Lower lobe of right lung (tissue), 2 donors: ENCODE data around the gene FOXN1. TPM values are rescaled to one million over a fixed set of nuclear protein-coding genes. Genes with fewer than 3 reads are reported as not detected.

Experiments used
- ATAC-seq, 2 donors: fragments of 200-7000 bp; cut with Tn5 transposase; one replicate each; pipeline ENCODE4 v1.9.1; 2020 to 2022; ENCODE audit warnings: mild to moderate bottlenecking in 2 of 2, moderate library complexity in 2 of 2
- DNase-seq: peaks from one replicate; pipeline ENCODE4 v3.0.0-alpha.2; 2020
- H3K27ac ChIP-seq: fragments of 200-600 bp; one replicate; pipeline ENCODE4 v1.8.0; 2022
- H3K27me3 ChIP-seq: fragments of 200-600 bp; one replicate; pipeline ENCODE4 v1.8.0; 2022; ENCODE audit warnings: low read depth
- H3K36me3 ChIP-seq: fragments of 200-600 bp; one replicate; pipeline ENCODE4 v1.8.0; 2022; ENCODE audit warnings: mild to moderate bottlenecking
- H3K4me1 ChIP-seq: fragments of 200-600 bp; one replicate; pipeline ENCODE4 v1.8.0; 2022
- H3K4me3 ChIP-seq: fragments of 200-600 bp; one replicate; pipeline ENCODE4 v1.8.0; 2022; ENCODE audit warnings: mild to moderate bottlenecking
- H3K9me3 ChIP-seq: fragments of 200-600 bp; one replicate; pipeline ENCODE4 v1.8.0; 2022
- intact Hi-C: fragments of 100-400 bp; cut with DNase I; formaldehyde crosslinking; loops from one replicate; pipeline ENCODE4 v1.11.0; 2022
- total RNA-seq: library from RNA; stranded (reverse); fragmentation: NEBNext Ultra II Directional; extraction: Animal tissue kit (Norgen Biotek cat#: 25700); gene quantifications from one replicate; pipeline ENCODE4 v1.2.1, GENCODE V29; 2021
- TF ChIP-seq, protein P1 (sequence below): fragments of 200-600 bp; IDR thresholded peaks from one replicate; pipeline ENCODE4 v1.8.0; 2022; ENCODE audit warnings: antibody characterized with exemption, mild to moderate bottlenecking
- donor health status: DM: no; HTN: yes; CAD: no; lungs with severe emphysema.

Gene FOXN1
- total RNA-seq, 1 donor from 2014 or later = 0.15 TPM

DNA sequence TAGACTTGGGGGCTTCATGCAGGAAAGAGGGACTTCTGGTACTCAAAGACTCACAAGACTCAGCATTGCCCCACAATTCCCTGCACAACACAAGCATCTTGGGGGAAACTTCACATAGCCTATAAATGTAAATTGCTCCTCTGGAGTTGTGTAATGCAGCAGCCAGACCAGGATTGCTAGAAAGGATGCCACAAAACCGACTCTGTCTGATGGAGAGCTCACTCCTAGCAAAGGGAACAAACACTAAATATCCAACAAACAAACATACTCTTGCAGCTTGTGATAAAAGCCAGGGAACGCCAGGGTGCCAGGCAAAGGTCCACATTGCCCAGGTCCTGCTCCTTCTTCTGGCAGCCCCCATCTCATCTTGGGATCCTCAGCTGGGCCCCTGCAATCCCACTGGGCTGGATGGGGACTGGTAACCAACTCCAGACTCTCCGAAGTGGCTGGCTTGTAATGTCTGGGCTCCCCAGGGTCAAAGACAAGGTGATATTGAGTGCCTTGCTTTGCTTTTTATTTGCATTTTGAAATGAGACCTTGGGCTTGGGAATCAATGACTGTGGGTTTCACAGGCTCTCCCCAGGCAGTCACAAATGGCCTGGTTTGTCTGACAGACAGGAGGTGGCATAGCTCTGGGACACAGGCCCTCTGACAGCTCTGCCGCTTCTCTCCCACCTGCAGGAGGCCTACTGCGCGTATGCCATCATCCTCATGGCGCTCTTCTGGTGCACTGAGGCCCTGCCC lies 17.4 kb upstream of the FOXN1 start:
- ATAC-seq = no peak
- intact Hi-C loops = no loop called here
- H3K4me1 ChIP-seq = no peaks in the 10 kb centered on the region

DNA sequence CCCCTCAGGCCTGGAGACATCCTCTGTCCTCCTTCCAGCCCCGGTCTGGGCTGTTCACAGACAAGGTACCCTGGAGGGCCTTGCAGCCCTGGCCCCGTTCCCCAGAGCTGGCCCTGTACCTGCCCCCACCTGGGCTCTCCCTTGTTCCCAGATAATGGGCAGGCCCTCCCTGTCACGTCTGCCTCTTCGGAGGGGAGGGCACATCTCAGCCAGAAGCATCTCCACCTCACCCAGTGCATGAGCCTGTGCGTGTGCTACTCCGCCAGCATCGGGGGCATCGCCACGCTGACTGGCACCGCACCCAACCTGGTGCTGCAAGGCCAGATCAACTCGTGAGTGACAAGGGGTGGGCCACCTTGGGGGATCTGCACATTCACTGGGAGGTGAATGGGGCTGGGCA lies 14.9 kb upstream of the FOXN1 start:
- ATAC-seq (no peak), DNase-seq (no peak)
- Histone ChIP-seq H3K27ac (no peak overlapping the region), H3K27me3 (no peaks in the 10 kb centered on the region), H3K36me3 (no peaks in the 10 kb centered on the region), H3K4me1 (no peaks in the 10 kb centered on the region), H3K4me3 (no peak overlapping the region), H3K9me3 (no peaks in the 10 kb centered on the region)
- TF ChIP-seq, protein P1, sequence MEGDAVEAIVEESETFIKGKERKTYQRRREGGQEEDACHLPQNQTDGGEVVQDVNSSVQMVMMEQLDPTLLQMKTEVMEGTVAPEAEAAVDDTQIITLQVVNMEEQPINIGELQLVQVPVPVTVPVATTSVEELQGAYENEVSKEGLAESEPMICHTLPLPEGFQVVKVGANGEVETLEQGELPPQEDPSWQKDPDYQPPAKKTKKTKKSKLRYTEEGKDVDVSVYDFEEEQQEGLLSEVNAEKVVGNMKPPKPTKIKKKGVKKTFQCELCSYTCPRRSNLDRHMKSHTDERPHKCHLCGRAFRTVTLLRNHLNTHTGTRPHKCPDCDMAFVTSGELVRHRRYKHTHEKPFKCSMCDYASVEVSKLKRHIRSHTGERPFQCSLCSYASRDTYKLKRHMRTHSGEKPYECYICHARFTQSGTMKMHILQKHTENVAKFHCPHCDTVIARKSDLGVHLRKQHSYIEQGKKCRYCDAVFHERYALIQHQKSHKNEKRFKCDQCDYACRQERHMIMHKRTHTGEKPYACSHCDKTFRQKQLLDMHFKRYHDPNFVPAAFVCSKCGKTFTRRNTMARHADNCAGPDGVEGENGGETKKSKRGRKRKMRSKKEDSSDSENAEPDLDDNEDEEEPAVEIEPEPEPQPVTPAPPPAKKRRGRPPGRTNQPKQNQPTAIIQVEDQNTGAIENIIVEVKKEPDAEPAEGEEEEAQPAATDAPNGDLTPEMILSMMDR = no peak
- intact Hi-C loops = loop anchor here (10.0 kb wide), 2 partner anchors 54 to 124 kb away; partner anchors contain the start of gene RSKR

More for the DNA sequence above, 17.4 kb upstream of the FOXN1 start:
- no peak for DNase-seq
- Histone ChIP-seq H3K27ac (no peak overlapping the region), H3K27me3 (no peaks in the 10 kb centered on the region), H3K36me3 (no peaks in the 10 kb centered on the region), H3K4me3 (no peak overlapping the region), H3K9me3 (no peaks in the 10 kb centered on the region)
- TF ChIP-seq, protein P1 = no peak

DNA sequence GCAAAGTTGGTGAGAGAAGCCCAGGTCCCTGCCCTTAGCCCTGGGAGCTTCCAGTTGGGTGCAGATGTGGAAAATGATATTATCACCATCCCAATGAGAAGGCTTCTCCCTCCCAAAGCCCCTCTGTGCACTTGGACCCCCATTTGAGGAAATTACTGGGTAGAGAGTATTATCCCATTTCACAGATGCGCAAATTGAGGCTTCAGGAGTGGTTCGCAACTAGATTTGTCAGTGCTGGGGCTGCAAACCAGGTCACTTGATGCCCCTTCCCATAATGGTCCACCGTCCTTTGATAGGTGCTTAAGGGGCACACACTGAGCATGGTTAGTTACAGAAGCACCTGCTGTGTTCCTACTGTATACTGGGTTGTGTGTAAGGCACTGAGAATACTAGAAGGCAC lies 14.3 kb upstream of the FOXN1 start:
- TF ChIP-seq, protein P1 = no peak
- Histone ChIP-seq H3K9me3 (no peaks in the 10 kb centered on the region), H3K4me1 (no peaks in the 10 kb centered on the region), H3K27me3 (no peaks in the 10 kb centered on the region), H3K27ac (no peak overlapping the region), H3K4me3 (no peak overlapping the region), H3K36me3 (no peaks in the 10 kb centered on the region)
- intact Hi-C loops = loop anchor here (10.0 kb wide), 2 partner anchors 53 to 123 kb away; partner anchors contain the start of gene RSKR
- ATAC-seq = no peak
- DNase-seq = no peak

DNA sequence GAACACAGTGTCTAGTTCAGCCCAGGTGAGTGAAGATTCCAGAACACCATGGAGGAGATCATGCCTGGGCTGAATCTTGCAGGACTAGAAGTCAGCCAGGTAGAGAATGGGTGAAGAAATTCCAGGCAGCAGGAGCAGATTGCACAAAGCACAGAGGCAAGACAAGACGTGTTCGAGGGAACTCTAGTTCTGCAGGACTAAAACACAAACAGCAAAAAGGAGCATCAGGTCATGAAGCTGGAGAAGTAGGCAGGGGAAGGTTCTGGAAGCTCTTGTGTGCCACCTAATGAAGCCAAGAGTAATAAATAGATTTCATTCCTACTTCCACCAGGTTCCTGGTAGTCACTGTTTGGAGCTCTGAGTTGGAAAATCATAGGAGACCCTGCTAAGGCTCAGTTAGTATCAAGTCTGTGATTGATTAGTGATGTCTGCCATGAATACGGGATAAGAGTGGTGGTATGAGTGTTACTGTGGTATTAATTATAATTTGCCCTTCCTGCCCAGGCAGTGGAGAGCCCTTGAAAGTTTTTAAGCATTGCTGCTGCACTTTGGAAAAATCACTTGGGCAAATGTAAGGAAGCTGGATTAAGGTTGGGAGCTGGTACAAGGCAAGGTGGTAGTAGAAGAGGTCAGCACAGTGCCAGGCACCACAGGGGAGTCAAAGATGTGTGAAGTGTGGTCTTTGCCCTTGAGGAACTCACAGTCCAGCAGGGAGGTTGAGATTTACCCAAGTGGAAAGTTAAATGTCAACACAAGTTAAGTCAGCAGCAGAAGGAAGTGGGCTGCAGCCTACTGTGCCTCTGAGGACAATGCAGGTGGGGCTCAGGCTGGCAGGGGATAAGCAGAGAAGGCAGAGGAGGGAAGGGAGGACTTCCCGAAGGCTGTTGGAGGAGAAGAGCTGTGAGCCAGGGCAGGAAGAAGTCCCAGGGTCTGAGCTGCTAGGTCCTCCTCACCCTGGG lies 13.5 kb upstream of the FOXN1 start:
- DNase-seq (no peak), ATAC-seq (no peak)
- H3K36me3 ChIP-seq = no peaks in the 10 kb centered on the region
- H3K27me3 ChIP-seq = no peaks in the 10 kb centered on the region
- no peak overlapping the region for H3K27ac ChIP-seq
- intact Hi-C loops = loop anchor here (10.0 kb wide), 2 partner anchors 52 to 122 kb away; partner anchors contain the start of gene RSKR
- TF ChIP-seq, protein P1 = no peak
- no peaks in the 10 kb centered on the region for H3K4me1 ChIP-seq
- no peaks in the 10 kb centered on the region for H3K9me3 ChIP-seq
- no peak overlapping the region for H3K4me3 ChIP-seq

DNA sequence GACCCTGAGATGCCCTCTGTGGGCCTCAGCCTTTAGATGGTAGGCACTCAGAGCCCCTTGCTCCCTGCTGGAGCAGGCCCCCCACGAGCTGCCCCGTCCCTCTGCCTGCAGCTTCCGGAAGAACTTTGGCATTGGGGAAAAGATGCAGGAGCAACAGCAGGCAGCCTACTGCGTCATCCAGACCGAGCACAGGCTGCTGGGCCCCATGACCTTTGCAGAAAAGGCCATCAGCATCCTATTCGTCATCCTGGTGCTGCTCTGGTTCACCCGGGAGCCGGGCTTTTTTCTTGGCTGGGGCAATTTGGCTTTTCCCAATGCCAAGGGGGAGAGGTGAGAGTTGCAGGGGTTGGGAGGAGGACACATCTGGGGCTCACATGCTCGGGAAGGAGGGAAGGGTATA lies 12.7 kb upstream of the FOXN1 start:
- no peaks in the 10 kb centered on the region for H3K27me3 ChIP-seq
- intact Hi-C loops = loop anchor here (10.0 kb wide), 2 partner anchors 51 to 121 kb away; partner anchors contain the start of gene RSKR
- ATAC-seq (no peak), DNase-seq (no peak)
- H3K9me3 ChIP-seq = no peaks in the 10 kb centered on the region
- no peaks in the 10 kb centered on the region for H3K36me3 ChIP-seq
- TF ChIP-seq, protein P1 = no peak
- H3K4me1 ChIP-seq = no peaks in the 10 kb centered on the region
- H3K4me3 ChIP-seq = no peak overlapping the region
- H3K27ac ChIP-seq = no peak overlapping the region
